Measurements from ENCODE around the gene NGLY1. TPM values are rescaled to one million over a fixed set of nuclear protein-coding genes. Genes with fewer than 3 reads are reported as not detected.

The NGLY1 gene
- total RNA-seq, 2 donors from 2014 or later: 39.5 to 40.4 TPM

- peaks cover 4% of the 10 kb centered on the region for H3K9me3 Mint-ChIP-seq
- H3K36me3 ChIP-seq (ENCODE audit: control insufficient read depth, insufficient read depth, low read length): no peaks in the 10 kb centered on the region
- H3K27ac Mint-ChIP-seq: no peak overlapping the region
- no peaks in the 10 kb centered on the region for H3K27me3 Mint-ChIP-seq (ENCODE audit: insufficient read depth)
- no peak overlapping the region for H3K4me3 ChIP-seq (ENCODE audit: low read length)
- no peaks in the 10 kb centered on the region for H3K4me1 ChIP-seq (ENCODE audit: control insufficient read depth, insufficient read depth, low read length)
- TF ChIP-seq CTCF (conservative IDR thresholded peaks at IDR 0.05): no peak
- no peaks in the 10 kb centered on the region for H3K9me3 ChIP-seq (ENCODE audit: control insufficient read depth, low read length)
- H3K36me3 Mint-ChIP-seq (ENCODE audit: low read depth): no peaks in the 10 kb centered on the region
- H3K4me1 Mint-ChIP-seq: no peaks in the 10 kb centered on the region
- H3K27ac ChIP-seq (ENCODE audit: low read depth, low read length): no peak overlapping the region
- no peaks in the 10 kb centered on the region for H3K27me3 ChIP-seq (ENCODE audit: control insufficient read depth, insufficient read depth, low read length, poor library complexity, severe bottlenecking)
- no peak for DNase-seq
- H3K4me3 Mint-ChIP-seq: no peak overlapping the region
- 90 to 96% methylated on average over 3 to 4 of the region's 4 CpGs for WGBS, 2 experiments (ENCODE audit: insufficient coverage in 1 of 2, insufficient read length in 1 of 2)
- H3K9ac ChIP-seq (ENCODE audit: extremely low read depth, low read length, poor library complexity, severe bottlenecking): no peak overlapping the region
These were observed 29.4 kb upstream of the NGLY1 start for GRCh38 chr3:25812644-25813043.

- Histone ChIP-seq H3K9me3 (ENCODE audit: control insufficient read depth, low read length) (no peaks in the 10 kb centered on the region), H3K27me3 (ENCODE audit: control insufficient read depth, insufficient read depth, low read length, poor library complexity, severe bottlenecking) (no peaks in the 10 kb centered on the region), H3K4me1 (ENCODE audit: control insufficient read depth, insufficient read depth, low read length) (no peaks in the 10 kb centered on the region), H3K27ac (ENCODE audit: low read depth, low read length) (no peak overlapping the region), H3K9ac (ENCODE audit: extremely low read depth, low read length, poor library complexity, severe bottlenecking) (no peak overlapping the region), H3K4me3 (ENCODE audit: low read length) (no peak overlapping the region), H3K36me3 (ENCODE audit: control insufficient read depth, insufficient read depth, low read length) (no peaks in the 10 kb centered on the region)
- no peaks in the 10 kb centered on the region for H3K4me1 Mint-ChIP-seq
- 95% methylated on average over 1 of the region's 1 CpG; no CpG with 5 or more reads in 1 of the 2 experiments for WGBS, 2 experiments (ENCODE audit: insufficient coverage in 1 of 2, insufficient read length in 1 of 2)
- no peaks in the 10 kb centered on the region for H3K36me3 Mint-ChIP-seq (ENCODE audit: low read depth)
- H3K9me3 Mint-ChIP-seq: no peaks in the 10 kb centered on the region
- no peak for DNase-seq
- TF ChIP-seq CTCF (conservative IDR thresholded peaks at IDR 0.05): no peak
- H3K4me3 Mint-ChIP-seq: no peak overlapping the region
- H3K27ac Mint-ChIP-seq: no peak overlapping the region
- no peaks in the 10 kb centered on the region for H3K27me3 Mint-ChIP-seq (ENCODE audit: insufficient read depth)
These were observed 21.4 kb upstream of the NGLY1 start for GRCh38 chr3:25804676-25805075.

GRCh38 chr3:25803833-25804232 lies 20.6 kb upstream of the NGLY1 start:
- WGBS, 2 experiments (ENCODE audit: insufficient coverage in 1 of 2, insufficient read length in 1 of 2): 90 to 94% methylated on average over 2 of the region's 2 CpGs
- Histone ChIP-seq H3K36me3 (ENCODE audit: control insufficient read depth, insufficient read depth, low read length) (no peaks in the 10 kb centered on the region), H3K9me3 (ENCODE audit: control insufficient read depth, low read length) (no peaks in the 10 kb centered on the region), H3K9ac (ENCODE audit: extremely low read depth, low read length, poor library complexity, severe bottlenecking) (no peak overlapping the region), H3K4me1 (ENCODE audit: control insufficient read depth, insufficient read depth, low read length) (no peaks in the 10 kb centered on the region), H3K27me3 (ENCODE audit: control insufficient read depth, insufficient read depth, low read length, poor library complexity, severe bottlenecking) (no peaks in the 10 kb centered on the region), H3K4me3 (ENCODE audit: low read length) (no peak overlapping the region), H3K27ac (ENCODE audit: low read depth, low read length) (peak overlapping the region; percentile 86)
- Mint-ChIP-seq H3K4me1 (no peaks in the 10 kb centered on the region), H3K9me3 (no peaks in the 10 kb centered on the region), H3K27me3 (ENCODE audit: insufficient read depth) (no peaks in the 10 kb centered on the region), H3K27ac (no peak overlapping the region), H3K4me3 (no peak overlapping the region), H3K36me3 (ENCODE audit: low read depth) (no peaks in the 10 kb centered on the region)
- TF ChIP-seq CTCF (conservative IDR thresholded peaks at IDR 0.05): no peak
- DNase-seq: no peak
